ENCODE measurements around the gene GPX6.
"Not testable (repeated sequence)": the region's sequence is repeated elsewhere in the genome, so short reads cannot be mapped to it uniquely, and the experiment has no call there.

The GPX6 gene, protein sequence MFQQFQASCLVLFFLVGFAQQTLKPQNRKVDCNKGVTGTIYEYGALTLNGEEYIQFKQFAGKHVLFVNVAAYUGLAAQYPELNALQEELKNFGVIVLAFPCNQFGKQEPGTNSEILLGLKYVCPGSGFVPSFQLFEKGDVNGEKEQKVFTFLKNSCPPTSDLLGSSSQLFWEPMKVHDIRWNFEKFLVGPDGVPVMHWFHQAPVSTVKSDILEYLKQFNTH

GRCh38 chr6:28515676-28516075, at the start of gene GPX6:
Gene GPX6 (minus strand): TSS chr6:28515793. CDS start chr6:28515743, 50 bp downstream.
- DNase-seq, result no peak

DNA sequence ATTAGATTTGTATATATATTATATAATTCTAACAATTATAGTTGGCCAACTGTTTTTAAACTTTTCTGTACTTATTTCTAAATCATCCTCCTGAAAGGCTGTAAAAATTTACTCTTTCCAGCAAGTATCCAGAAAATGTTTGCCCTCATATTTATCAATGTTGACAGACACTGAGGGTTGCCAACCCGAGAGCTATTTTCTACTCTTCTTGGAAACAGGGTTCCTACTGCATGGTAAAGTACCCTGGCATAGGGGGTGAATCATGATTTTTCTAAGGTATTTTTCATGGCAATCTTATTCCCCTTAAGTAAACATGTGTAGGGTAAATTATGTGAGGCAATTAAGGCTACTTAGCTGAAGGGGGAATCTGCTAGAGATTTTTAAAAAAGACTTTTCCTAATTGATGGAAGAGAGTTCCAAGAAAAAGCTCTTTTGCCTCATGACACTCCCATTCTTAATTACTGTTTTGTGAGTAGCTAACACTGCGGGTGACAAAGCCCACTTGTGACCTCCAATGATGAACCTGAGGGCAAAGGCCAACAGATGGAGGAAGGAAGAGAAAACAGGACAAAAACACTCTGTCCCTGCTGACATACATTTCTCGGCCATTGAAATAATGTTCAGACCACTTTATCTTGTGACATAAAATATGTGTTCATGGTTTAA, 48.0 kb upstream of the GPX6 start:
- DNase-seq, result no peak

DNA sequence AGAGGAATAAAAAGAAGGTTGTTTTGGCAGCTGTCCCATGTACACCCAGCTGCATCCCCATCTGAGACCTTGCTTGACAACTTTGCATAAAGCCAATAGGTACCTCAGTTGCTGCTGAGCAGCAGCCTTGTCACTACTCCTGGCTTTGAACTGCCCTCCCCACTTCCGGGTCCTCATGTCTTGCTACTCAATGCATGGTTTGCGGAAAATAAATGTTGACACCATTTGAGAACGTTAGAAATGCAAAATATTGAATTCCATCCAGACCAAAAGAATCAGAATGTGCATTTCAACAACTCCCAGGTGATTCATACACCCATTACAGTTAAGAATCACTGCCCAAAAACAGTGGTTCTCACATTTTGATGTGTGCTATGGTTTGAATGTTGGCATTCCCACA, 43.0 kb upstream of the GPX6 start:
- DNase-seq, result no peak

GRCh38 chr6:28555136-28555535, 39.5 kb upstream of the GPX6 start:
- no peak for DNase-seq

- DNase-seq, result no peak
These were observed 38.6 kb upstream of the GPX6 start for GRCh38 chr6:28553986-28554881.

- no peak for DNase-seq
These were observed 37.9 kb upstream of the GPX6 start for GRCh38 chr6:28553384-28553985.

GRCh38 chr6:28551891-28552666, 36.5 kb upstream of the GPX6 start:
- DNase-seq, result no peak

DNA sequence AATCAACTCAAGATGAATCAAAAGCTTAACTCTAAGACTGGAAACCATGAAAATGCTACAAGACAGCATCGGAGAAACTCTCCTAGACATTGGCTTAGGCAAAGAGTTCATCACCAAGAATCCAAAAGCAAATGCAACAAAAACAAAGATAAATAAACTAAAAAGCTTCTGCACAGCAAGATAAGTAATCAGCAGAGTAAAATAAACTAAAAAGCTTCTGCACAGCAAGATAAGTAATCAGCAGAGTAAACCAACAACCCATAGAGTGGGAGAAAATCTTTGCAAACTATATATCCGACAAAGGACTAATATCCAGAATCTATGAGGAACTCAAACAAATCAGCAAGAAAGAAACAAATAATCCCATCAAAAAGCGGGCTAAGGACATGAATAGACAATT, 31.4 kb upstream of the GPX6 start:
- DNase-seq, result not testable (repeated sequence)

DNA sequence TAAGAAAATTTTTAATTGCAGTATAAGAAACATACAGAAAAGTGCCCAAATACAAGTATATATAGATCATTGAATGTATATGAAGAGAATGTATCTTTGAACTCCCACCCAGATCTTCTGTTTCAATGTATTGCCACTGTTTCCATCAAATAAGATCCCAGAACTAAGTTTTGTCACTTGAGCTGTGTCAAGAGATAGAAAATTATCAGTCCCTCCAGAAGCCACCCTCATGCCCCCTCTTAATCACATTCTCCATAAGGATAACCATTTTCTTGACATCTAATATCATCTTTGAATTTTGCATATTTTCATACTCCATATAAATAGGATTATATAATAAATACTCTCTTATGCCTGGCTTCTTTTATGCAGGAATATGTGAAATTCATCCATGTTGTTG, 30.4 kb upstream of the GPX6 start:
- DNase-seq, result no peak

DNA sequence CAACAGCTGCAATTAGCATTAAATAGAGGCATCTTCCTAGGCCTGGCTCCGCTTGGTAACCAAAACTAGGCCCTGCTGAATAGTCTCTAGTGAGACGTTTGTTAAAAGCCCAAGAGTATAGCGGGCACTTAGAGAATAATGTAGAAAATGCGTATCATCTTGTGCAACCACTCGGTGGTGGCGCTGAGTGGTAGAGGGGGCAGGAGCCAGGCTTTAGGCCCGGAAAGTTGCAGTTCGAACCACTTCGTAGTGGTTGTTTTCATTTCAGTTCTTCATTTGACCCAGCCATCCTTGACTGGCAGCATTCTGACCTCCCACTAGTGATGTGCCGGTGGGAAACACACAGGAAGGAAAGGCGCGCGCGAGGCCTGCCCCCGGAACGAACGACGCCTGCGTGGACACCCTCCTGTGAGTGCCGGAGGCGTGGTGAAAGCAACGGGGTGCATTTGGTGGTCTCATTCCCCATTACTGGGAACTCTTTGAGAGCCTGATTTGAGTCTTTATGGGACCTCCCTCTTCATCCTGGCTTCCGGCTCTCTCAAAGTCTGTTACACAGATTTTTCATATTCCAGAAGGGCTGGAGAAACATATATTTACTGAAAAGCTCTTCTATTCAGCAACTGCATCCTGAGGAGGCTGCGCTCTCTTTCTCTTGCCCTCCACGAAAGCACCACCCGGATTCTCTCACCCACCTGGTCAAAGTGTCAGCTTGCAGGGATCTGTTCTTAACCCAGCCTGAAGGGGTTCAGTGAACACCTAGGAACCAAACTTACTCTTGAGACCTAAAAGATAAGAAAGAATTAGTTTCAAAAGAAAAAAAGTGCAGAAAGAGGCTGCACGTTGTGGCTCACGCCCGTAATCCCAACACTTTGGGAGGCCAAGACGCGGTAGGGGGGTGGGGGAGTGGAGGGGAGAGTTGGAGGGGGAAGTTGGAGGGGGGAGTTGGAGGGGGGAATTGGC, 28.3 kb upstream of the GPX6 start:
- DNase-seq, result no peak

- peak; percentile 85 for DNase-seq
These were observed 27.1 kb upstream of the GPX6 start for GRCh38 chr6:28542440-28543296.

DNA sequence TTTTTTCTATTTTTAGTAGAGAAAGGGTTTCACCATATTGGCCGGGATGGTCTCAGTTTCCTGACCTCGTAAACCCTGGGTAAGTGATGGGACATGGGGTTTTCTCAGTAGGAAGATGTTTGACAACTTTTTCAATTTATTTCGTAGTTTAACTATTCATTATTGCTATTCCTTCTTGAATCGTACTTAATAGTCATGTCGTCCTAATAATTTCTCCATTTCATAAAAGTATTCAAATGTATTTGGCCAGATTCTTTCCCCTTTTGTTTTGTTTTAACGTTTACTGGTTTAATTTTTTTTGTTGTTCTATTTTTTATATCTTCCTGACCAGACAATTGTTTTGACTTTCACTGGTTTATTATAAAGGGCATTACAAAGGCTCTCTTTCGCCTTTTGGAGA, 26.4 kb upstream of the GPX6 start:
- DNase-seq, result no peak

GRCh38 chr6:28537509-28538140, 22.0 kb upstream of the GPX6 start:
- peak; percentile 30 for DNase-seq

DNA sequence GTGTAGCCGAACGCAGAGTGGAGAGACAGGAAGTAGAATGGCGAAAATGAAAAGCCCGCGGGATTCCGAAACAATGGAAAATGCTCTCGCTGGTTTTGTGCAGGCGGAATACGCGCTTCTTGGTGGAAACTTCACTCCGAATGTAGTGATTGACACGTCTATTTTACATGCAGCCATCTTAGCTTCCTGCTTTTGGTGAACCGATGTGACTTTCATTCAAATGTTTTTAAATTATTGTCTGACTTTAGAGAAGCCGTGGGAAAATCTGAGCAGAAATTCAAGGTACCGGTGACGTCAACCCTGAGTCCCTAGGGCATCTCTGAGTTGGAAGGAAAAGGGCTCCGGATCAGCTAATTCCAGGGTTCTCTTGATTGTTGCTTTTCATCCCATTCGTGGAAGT, 21.5 kb upstream of the GPX6 start:
- DNase-seq, result peak; percentile 35

DNA sequence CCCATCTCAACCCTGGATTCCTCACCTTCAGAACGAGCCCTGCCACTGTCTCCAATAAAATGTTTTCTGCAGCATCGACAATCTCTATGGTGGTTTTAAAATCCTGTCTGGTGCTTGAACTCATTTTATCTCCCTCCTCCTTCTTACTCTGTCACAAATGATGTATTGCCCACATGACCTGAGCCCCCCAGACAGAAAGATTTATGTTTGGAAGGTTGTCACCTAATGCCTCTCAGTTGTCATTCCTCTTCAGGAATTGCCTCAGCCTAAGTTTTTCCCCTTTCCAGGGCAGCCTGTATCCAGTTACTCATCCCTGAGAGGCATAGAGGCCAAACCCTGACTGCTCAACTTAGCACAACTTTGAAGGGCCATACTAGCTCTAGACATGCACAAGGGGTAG, 19.3 kb upstream of the GPX6 start:
- DNase-seq, result no peak

DNA sequence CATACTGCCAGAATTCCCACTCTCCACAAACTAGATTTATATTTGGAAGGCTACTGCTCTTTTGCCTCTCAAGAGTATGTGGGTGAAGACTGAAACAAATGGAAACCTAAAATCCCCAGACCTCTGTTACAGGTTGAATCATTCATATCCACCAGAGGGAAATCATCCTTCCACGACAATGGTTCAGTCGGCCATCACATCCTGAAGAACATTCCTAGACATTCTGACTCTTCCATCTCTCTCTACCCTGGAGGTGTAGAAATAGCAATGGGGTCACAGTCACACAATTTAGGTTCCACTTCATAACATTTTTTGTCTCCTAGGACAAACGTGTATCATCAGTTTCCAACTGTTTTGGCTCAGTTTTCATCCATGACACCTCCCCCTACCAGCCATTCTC, 18.7 kb upstream of the GPX6 start:
- DNase-seq, result no peak

DNA sequence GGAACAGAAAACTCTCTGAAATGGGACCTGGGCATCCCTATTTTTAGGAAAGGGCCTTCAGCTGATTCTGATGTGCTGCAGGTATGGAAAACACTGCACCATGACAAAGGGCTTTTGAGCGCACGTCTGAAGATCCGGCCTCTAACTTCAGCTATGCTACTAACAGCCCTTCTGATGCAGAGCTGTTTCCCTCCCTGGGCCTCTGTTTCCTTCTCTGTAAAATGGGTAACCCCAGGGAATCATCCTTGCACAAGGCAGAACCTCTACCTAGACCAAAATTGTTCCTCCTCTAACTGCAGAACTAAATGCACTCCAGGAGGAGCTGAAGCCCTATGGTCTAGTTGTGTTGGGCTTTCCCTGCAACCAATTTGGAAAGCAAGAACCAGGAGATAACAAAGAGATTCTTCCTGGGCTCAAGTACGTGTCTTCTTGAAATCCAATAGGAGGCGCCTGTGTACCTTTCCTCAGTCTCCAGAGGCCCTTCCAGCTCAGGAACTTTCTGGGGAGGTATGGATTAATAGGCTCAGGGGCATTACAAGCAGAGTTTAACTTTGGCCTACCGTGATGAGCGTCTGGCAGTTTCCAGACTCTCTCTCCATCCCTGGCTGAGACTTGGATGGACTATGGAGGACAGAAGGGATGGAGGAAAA, 16.0 kb upstream of the GPX6 start:
- DNase-seq, result no peak

GRCh38 chr6:28530777-28531176, 15.2 kb upstream of the GPX6 start:
- no peak for DNase-seq

- no peak for DNase-seq
These were observed 10.0 kb upstream of the GPX6 start, which contains the start of gene GPX5 for GRCh38 chr6:28525496-28526039. Gene GPX5 (plus strand): TSS chr6:28525881. CDS start chr6:28526014, 133 bp downstream.

Measured in NCI-H1436 (cell line).